Neural progenitor cell (in vitro differentiated cells): Measurements from ENCODE around the gene IL17REL.

Experiments used
- CTCF ChIP-seq: fragments of 200-600 bp; sonication (generic); IDR thresholded peaks from 2 replicates; pipeline ENCODE4 v1.5.1; 2017; ENCODE audit warnings: antibody characterized with exemption, mild to moderate bottlenecking
- EZH2 ChIP-seq: fragments of 200-600 bp; sonication (generic); IDR thresholded peaks from 2 replicates; pipeline ENCODE4 v1.6.1; 2017; ENCODE audit warnings: antibody characterized with exemption, mild to moderate bottlenecking, moderate library complexity
- EZH2phosphoT487 ChIP-seq: fragments of 200-600 bp; sonication (generic); IDR thresholded peaks from 2 replicates; pipeline ENCODE4 v1.6.1; 2017; ENCODE audit warnings: antibody characterized with exemption

DNA sequence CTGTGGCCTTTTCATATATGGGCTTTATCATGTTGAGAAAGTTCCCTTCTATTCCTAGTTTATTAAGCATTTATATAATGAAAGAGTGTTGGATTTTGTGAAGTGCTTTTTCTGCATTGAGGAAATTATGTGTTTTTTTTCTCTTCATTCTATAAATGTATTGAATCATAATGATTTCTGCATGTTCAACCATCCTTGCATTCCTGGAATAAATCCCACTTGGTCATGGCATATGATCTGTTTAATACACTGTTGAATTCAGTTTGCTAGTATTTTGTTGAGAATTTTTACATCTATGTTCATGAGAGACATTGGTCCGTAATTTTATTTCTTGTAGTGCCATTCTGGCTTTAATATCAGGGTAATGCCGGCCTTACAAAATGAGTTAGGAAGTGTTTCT, 26.2 kb downstream of the IL17REL start:
- TF ChIP-seq CTCF (no peak), EZH2 (no peak), EZH2phosphoT487 (no peak)
